MCF 10A (cell line): ENCODE results near the gene TAS2R20. TPM values are rescaled to one million over a fixed set of nuclear protein-coding genes. Genes with fewer than 3 reads are reported as not detected.

ENCODE experiments used
- BruUV-seq: library from RNA; stranded (reverse); fragments of 400-500 nt; replicated peaks from 2 replicates; lab custom pipeline; 2021; lab: Mats Ljungman, UMichigan
- CTCF ChIA-PET: fragments of 300-600 bp; sonication (Branson Sonifier 250); formaldehyde crosslinking; extraction: SDS; loops from one replicate; lab custom pipeline; 2021; ENCODE audit warnings: antibody characterized with exemption, inconsistent platforms; lab: Yijun Ruan, JAX
- POLR2A ChIA-PET: fragments of 300-600, 350-650 bp; sonication (Branson Sonifier 250); formaldehyde crosslinking; extraction: SDS; loops from one replicate; lab custom pipeline; 2020; ENCODE audit warnings: antibody characterized with exemption, inconsistent platforms; lab: Yijun Ruan, JAX
- DNase-seq: peaks from one replicate; pipeline ENCODE4 v3.0.0-alpha.2; 2018; ENCODE audit not compliant: unreplicated experiment
- H3K27ac Mint-ChIP-seq: one replicate; pipeline ENCODE4 v1.8.0; 2022; ENCODE audit warnings: mild to moderate bottlenecking, low read depth, mixed read lengths; ENCODE audit not compliant: unreplicated experiment
- H3K27me3 Mint-ChIP-seq: one replicate; pipeline ENCODE4 v1.8.0; 2022; ENCODE audit warnings: mixed read lengths; ENCODE audit not compliant: insufficient read depth, unreplicated experiment
- H3K36me3 Mint-ChIP-seq: one replicate; pipeline ENCODE4 v1.8.0; 2022; ENCODE audit warnings: mild to moderate bottlenecking, moderate library complexity, mixed read lengths; ENCODE audit not compliant: insufficient read depth, unreplicated experiment
- H3K4me1 Mint-ChIP-seq: one replicate; pipeline ENCODE4 v1.8.0; 2022; ENCODE audit warnings: mixed read lengths; ENCODE audit not compliant: insufficient read depth, unreplicated experiment
- H3K4me3 Mint-ChIP-seq: one replicate; pipeline ENCODE4 v1.8.0; 2022; ENCODE audit warnings: mild to moderate bottlenecking, moderate library complexity, mixed read lengths; ENCODE audit not compliant: unreplicated experiment
- H3K9me3 Mint-ChIP-seq: one replicate; pipeline ENCODE4 v1.8.0; 2022; ENCODE audit warnings: mixed read lengths; ENCODE audit not compliant: unreplicated experiment
- CTCF ChIP-seq: fragments of 200-600 bp; IDR thresholded peaks from one replicate; pipeline ENCODE4 v1.8.0; 2022; ENCODE audit warnings: antibody characterized with exemption, mild to moderate bottlenecking; ENCODE audit not compliant: unreplicated experiment
- intact Hi-C: fragments of 100-400 bp; cut with micrococcal nuclease; formaldehyde crosslinking; loops from 2 replicates; pipeline ENCODE4 v1.14.1; 2022
- total RNA-seq: library from RNA; stranded (reverse); gene quantifications from 2 replicates; pipeline ENCODE4 v1.2.3, GENCODE V29; 2022

Gene TAS2R20
- total RNA-seq, 1 experiment from 2014 or later: 1.8 TPM

GRCh38 chr12:10994307-10994706, 3.8 kb downstream of the TAS2R20 start:
- Mint-ChIP-seq H3K9me3 (peaks cover 7% of the 10 kb centered on the region), H3K27me3 (no peaks in the 10 kb centered on the region), H3K4me1 (no peaks in the 10 kb centered on the region), H3K4me3 (no peak overlapping the region), H3K36me3 (peaks cover 11% of the 10 kb centered on the region), H3K27ac (no peak overlapping the region)
- intact Hi-C loops: no loop called here
- DNase-seq: no peak
- CTCF ChIA-PET: no interaction called here
- POLR2A ChIA-PET: no interaction called here
- TF ChIP-seq CTCF: no peak
- no TSS peak for BruUV-seq

GRCh38 chr12:10989107-10989506, 9.0 kb downstream of the TAS2R20 start:
- BruUV-seq: no TSS peak
- TF ChIP-seq CTCF: no peak
- POLR2A ChIA-PET: no interaction called here
- intact Hi-C loops: no loop called here
- no peaks in the 10 kb centered on the region for H3K4me1 Mint-ChIP-seq
- CTCF ChIA-PET: no interaction called here
- no peak for DNase-seq
- H3K9me3 Mint-ChIP-seq: peaks cover 7% of the 10 kb centered on the region
- H3K27me3 Mint-ChIP-seq: no peaks in the 10 kb centered on the region
- peaks cover 16% of the 10 kb centered on the region for H3K36me3 Mint-ChIP-seq
- no peak overlapping the region for H3K4me3 Mint-ChIP-seq
- no peak overlapping the region for H3K27ac Mint-ChIP-seq

GRCh38 chr12:10986812-10987211, 11.3 kb downstream of the TAS2R20 start, which contains the start of gene TAS2R50:
TAS2R50 (minus strand) TSS chr12:10986912; CDS start chr12:10986860, 52 bp downstream.
- peaks cover 7% of the 10 kb centered on the region for H3K9me3 Mint-ChIP-seq
- ChIA-PET CTCF (interaction anchor here (0.6 to 0.7 kb wide), 2 partner anchors 386 to 500 kb away, joined by 3 to 4 read pairs; no protein-coding TSS in a partner anchor), POLR2A (interaction anchor here (1.5 kb wide), 1 partner anchor 10 kb away, joined by 3 read pairs; no protein-coding TSS in a partner anchor)
- H3K27ac Mint-ChIP-seq: no peak within 1 kb of the TSS
- no peak for DNase-seq
- no peaks in the 10 kb centered on the region for H3K4me1 Mint-ChIP-seq
- H3K27me3 Mint-ChIP-seq: no peaks in the 10 kb centered on the region
- no peak for TF ChIP-seq CTCF
- no TSS peak for BruUV-seq
- intact Hi-C loops: no loop called here
- no peak within 1 kb of the TSS for H3K4me3 Mint-ChIP-seq
- H3K36me3 Mint-ChIP-seq: peaks cover 9% of the 10 kb centered on the region

- no TSS peak for BruUV-seq
- Mint-ChIP-seq H3K27ac (no peak overlapping the region), H3K4me3 (no peak overlapping the region), H3K9me3 (no peaks in the 10 kb centered on the region), H3K36me3 (no peaks in the 10 kb centered on the region), H3K4me1 (no peaks in the 10 kb centered on the region), H3K27me3 (no peaks in the 10 kb centered on the region)
- POLR2A ChIA-PET: no interaction called here
- intact Hi-C loops: no loop called here
- DNase-seq: no peak
- CTCF ChIA-PET: no interaction called here
- TF ChIP-seq CTCF: no peak
Measured at GRCh38 chr12:10982244-10982643, 15.9 kb downstream of the TAS2R20 start.
